T-helper 17 cell (primary cell): ENCODE results near the gene CACNA2D2. TPM values are rescaled to one million over a fixed set of nuclear protein-coding genes. Genes with fewer than 3 reads are reported as not detected.

Experiments used
- ATAC-seq: fragments of 150-1000 bp; cut with Tn5 transposase; 2 replicates; pipeline ENCODE4 v1.10.0; 2021; ENCODE audit warnings: mild to moderate bottlenecking, moderate library complexity
- DNase-seq, 3 donors: peaks; one replicate each; pipeline versions ENCODE4 v3.0.0 to v3.0.0-alpha.2; 2020 to 2021
- H3K9me3 ChIP-seq: one replicate; pipeline ENCODE4 v1.7.0; 2013; ENCODE audit warnings: low read length, mild to moderate bottlenecking; ENCODE audit not compliant: control insufficient read depth, poor library complexity, severe bottlenecking
- H3K27ac Mint-ChIP-seq: one replicate; pipeline ENCODE4 v1.8.0; 2022; ENCODE audit warnings: mild to moderate bottlenecking, moderate library complexity, mixed read lengths
- H3K27me3 Mint-ChIP-seq: one replicate; pipeline ENCODE4 v1.8.0; 2022; ENCODE audit warnings: mixed read lengths
- H3K36me3 Mint-ChIP-seq: one replicate; pipeline ENCODE4 v1.8.0; 2022; ENCODE audit warnings: low read depth, mixed read lengths
- H3K4me1 Mint-ChIP-seq: one replicate; pipeline ENCODE4 v1.8.0; 2022; ENCODE audit warnings: mild to moderate bottlenecking, mixed read lengths
- H3K4me3 Mint-ChIP-seq: one replicate; pipeline ENCODE4 v1.8.0; 2022; ENCODE audit warnings: mild to moderate bottlenecking, moderate library complexity, mixed read lengths
- total RNA-seq, 4 donors: library from RNA in 2 of 4; stranded (reverse) in 2 of 4; gene quantifications; one replicate each; pipeline ENCODE4 v1.2.3 and lab custom pipeline; 2022 to 2026

CACNA2D2 gene
- total RNA-seq, 2 donors from 2014 or later = 2.2 to 3.5 TPM

DNA sequence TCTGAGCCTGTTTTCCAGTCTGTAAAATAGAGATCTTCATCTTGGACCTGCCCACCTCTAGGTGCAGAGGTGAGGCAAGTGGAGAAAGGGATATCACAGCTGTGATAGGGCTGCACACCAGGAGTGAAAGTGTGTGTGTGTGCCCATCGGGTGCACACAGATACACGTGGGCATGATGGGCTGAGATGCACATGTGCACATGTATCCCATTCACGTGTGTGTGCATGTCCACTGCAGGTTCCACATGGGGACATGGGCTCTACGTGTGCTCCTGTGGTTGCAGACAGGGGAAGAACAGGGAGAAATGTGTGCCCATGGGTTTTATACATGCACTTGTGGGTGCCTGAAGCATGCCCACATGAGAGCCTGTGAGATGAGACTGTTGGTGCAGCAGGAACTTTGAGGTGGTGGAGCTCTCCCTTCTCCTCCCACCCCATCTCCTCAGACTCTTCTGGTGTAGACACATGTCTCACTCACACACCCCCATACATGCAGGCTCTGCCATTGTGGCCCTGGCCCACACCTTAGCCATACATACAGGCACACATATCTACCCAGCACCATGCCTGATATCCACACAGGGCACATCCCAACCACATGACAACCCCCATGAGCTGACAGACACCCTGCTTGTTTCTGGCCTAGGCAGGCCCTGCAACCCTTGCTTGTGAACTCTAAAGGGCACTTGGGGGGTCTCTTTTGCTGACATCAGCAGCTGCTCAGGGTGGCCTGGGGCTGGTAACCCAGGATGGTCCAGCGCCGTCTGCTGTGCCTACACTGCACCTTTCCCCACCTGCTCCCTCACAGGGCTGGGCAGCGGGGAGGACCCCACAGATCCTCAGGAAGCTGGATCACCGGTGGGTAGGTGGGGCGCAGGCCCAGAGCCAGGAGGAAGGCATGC is 86.4 kb downstream of the CACNA2D2 start:
- Mint-ChIP-seq H3K27ac (no peak overlapping the region), H3K4me3 (no peak overlapping the region), H3K4me1 (peaks cover 3% of the 10 kb centered on the region), H3K27me3 (no peaks in the 10 kb centered on the region), H3K36me3 (no peaks in the 10 kb centered on the region)
- no peak for DNase-seq
- no peaks in the 10 kb centered on the region for H3K9me3 ChIP-seq
- ATAC-seq = no peak

DNA sequence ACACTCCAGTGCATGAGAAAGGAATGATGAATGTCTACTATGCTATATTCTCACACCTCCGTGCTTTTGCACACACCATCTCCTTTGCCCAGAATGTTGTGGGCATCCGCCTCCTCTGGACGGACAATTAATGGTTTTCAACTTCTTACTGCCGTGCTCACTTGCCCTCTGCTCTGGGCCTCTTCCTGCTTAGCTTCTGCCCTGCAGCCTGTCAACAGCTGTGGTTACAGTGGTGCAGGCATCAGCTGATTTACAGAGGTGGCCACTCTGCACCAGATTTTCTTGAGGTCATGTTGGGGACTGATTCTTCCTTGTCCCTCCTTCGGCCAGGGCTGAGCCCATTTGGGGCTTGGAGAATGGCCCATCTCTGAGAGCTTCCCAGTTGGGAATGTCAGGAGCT is 87.6 kb downstream of the CACNA2D2 start:
- Mint-ChIP-seq H3K36me3 (peaks cover 2% of the 10 kb centered on the region), H3K27me3 (no peaks in the 10 kb centered on the region), H3K4me1 (peaks cover 3% of the 10 kb centered on the region), H3K27ac (no peak overlapping the region), H3K4me3 (peak overlapping the region; percentile 66)
- H3K9me3 ChIP-seq = no peaks in the 10 kb centered on the region
- DNase-seq (no peak), ATAC-seq (no peak)

- no peak for ATAC-seq
- H3K9me3 ChIP-seq = no peaks in the 10 kb centered on the region
- Mint-ChIP-seq H3K27me3 (no peaks in the 10 kb centered on the region), H3K36me3 (peaks cover 2% of the 10 kb centered on the region), H3K4me3 (no peak overlapping the region), H3K4me1 (peaks cover 3% of the 10 kb centered on the region), H3K27ac (no peak overlapping the region)
- DNase-seq = no peak
Observed at GRCh38 chr3:50415061-50415460, 88.4 kb downstream of the CACNA2D2 start.

- H3K4me1 Mint-ChIP-seq = peaks cover 3% of the 10 kb centered on the region
- H3K9me3 ChIP-seq = no peaks in the 10 kb centered on the region
- DNase-seq (no peak), ATAC-seq (no peak)
- no peak overlapping the region for H3K27ac Mint-ChIP-seq
- H3K36me3 Mint-ChIP-seq = peaks cover 2% of the 10 kb centered on the region
- H3K4me3 Mint-ChIP-seq = no peak overlapping the region
- H3K27me3 Mint-ChIP-seq = no peaks in the 10 kb centered on the region
Observed at GRCh38 chr3:50414616-50415015, 88.8 kb downstream of the CACNA2D2 start.

GRCh38 chr3:50412231-50412754 is 91.1 kb downstream of the CACNA2D2 start:
- H3K27me3 Mint-ChIP-seq = peaks cover 5% of the 10 kb centered on the region
- ATAC-seq (no peak), DNase-seq (no peak)
- no peaks in the 10 kb centered on the region for H3K9me3 ChIP-seq
- peaks cover 3% of the 10 kb centered on the region for H3K4me1 Mint-ChIP-seq
- peaks cover 2% of the 10 kb centered on the region for H3K36me3 Mint-ChIP-seq
- no peak overlapping the region for H3K4me3 Mint-ChIP-seq
- H3K27ac Mint-ChIP-seq = no peak overlapping the region

DNA sequence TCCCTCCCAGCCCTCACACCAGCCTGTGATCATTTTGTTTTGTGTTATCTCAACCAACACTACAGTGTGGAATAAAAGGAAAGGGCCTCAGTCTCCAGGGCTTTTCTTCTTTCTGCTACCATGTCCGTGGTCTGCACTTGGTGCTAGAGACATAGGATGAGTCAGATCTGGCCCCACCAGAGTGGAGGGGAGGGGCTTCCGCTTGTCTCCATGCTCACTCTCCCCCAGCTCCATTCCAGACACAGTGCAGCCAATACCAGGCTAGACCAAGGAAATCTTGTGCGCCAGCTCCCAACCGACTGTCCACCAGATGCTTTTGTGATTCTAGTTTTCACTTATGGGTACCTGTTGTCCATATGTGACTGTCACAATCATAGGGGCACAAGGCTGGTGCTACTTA is 92.2 kb downstream of the CACNA2D2 start:
- Mint-ChIP-seq H3K36me3 (peaks cover 2% of the 10 kb centered on the region), H3K27ac (no peak overlapping the region), H3K4me1 (peaks cover 3% of the 10 kb centered on the region), H3K4me3 (no peak overlapping the region), H3K27me3 (peaks cover 5% of the 10 kb centered on the region)
- DNase-seq (no peak), ATAC-seq (no peak)
- H3K9me3 ChIP-seq = no peaks in the 10 kb centered on the region

DNA sequence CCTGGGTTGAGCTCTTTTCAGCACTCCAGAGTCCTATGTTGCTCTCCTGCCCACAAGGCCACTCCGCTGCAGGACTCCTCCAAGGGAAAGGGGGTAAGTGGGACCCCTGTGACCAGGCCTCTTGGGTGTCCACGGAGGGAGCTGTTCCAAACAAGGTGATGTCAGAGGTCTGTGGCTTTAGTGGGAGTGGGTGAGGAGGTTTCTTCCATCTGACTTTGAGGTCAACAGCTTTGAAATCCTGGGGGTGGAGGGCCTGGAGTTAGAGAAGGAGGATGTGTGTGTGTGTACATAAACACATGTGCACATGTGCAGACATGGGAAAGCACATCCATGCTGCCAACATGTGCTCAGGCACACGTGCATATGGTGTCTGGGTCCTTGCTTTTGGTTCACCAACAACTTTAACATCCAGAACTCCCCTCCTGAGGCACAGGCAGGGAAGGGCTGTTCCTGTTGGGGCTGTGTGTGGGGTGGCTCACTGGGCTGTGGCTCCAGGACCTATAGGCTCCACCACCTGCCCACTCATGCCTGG is 92.8 kb downstream of the CACNA2D2 start:
- no peaks in the 10 kb centered on the region for H3K4me1 Mint-ChIP-seq
- no peak for DNase-seq
- no peak overlapping the region for H3K4me3 Mint-ChIP-seq
- no peaks in the 10 kb centered on the region for H3K9me3 ChIP-seq
- no peak for ATAC-seq
- peaks cover 5% of the 10 kb centered on the region for H3K27me3 Mint-ChIP-seq
- H3K36me3 Mint-ChIP-seq = peaks cover 2% of the 10 kb centered on the region
- H3K27ac Mint-ChIP-seq = no peak overlapping the region

GRCh38 chr3:50410185-50410584 is 93.2 kb downstream of the CACNA2D2 start:
- H3K36me3 Mint-ChIP-seq = peaks cover 2% of the 10 kb centered on the region
- ATAC-seq (no peak), DNase-seq (no peak)
- peaks cover 5% of the 10 kb centered on the region for H3K27me3 Mint-ChIP-seq
- H3K4me1 Mint-ChIP-seq = no peaks in the 10 kb centered on the region
- H3K4me3 Mint-ChIP-seq = no peak overlapping the region
- H3K27ac Mint-ChIP-seq = no peak overlapping the region
- no peaks in the 10 kb centered on the region for H3K9me3 ChIP-seq

DNA sequence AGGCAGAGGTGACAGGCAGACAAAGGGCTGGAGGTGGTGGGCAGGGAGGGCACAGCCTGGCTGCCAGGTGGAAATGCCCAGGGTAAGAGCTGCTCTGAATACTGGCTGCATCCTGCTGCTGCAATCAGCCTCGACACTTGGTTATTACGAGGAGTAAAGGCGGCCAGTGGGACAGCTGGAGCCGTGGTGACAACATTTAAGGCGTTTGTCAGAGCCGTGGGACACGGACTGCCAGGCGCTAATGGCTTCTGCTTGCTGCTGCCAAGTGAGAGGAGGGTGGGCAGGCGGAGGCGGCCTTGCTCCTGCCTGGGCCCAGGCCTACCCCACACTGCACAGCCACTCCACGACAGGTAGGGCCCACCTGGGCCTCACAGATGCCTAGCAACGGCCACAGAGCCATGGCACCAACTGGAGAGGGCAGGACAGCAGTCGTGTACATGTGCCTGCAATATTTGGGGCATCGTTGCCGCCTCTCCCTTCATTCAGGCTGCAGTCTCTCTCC is 94.9 kb downstream of the CACNA2D2 start:
- Mint-ChIP-seq H3K4me1 (no peaks in the 10 kb centered on the region), H3K27ac (no peak overlapping the region), H3K4me3 (no peak overlapping the region), H3K36me3 (peaks cover 2% of the 10 kb centered on the region), H3K27me3 (peaks cover 5% of the 10 kb centered on the region)
- DNase-seq = no peak
- H3K9me3 ChIP-seq = no peaks in the 10 kb centered on the region
- no peak for ATAC-seq

DNA sequence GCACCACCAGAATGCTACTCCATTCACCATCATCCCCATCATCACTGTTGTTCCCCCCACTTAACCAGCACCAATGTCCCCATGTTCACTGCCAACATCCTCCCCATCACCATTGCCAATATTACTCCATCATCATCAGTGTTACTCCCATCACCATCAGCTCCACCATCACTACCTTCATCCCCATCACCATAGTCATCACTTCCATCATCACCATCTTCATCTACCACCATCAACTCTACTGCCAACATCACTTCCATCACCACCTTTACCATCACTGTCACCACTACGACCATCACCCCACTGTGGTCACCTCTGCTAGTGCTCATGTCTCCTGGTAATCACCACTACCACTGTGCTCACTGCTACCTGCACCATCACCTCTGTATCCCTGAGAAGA is 96.9 kb downstream of the CACNA2D2 start:
- no peak for DNase-seq
- Mint-ChIP-seq H3K27me3 (peaks cover 5% of the 10 kb centered on the region), H3K27ac (no peak overlapping the region), H3K4me3 (no peak overlapping the region), H3K36me3 (peaks cover 4% of the 10 kb centered on the region), H3K4me1 (no peaks in the 10 kb centered on the region)
- no peak for ATAC-seq
- no peaks in the 10 kb centered on the region for H3K9me3 ChIP-seq

DNA sequence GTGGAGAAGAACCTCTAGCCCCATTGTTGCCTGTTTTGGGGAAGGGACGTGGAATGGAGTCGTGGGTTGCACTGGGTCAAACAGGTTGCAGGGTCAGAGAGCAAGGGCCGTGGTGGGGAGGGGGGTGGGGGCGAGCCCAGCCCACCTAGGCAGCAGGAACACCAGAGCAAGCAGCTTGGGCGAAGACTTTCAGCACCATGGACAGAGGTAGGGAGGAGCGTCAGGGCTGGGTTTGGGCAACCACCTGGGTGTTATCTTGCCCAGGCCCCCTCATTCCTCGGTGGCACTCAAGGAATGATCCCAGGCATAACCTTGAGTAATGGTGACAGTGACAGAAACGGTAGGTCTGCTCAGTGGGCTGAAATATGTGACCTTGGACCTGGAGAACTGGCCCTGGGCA is 98.2 kb downstream of the CACNA2D2 start:
- DNase-seq (no peak), ATAC-seq (no peak)
- no peaks in the 10 kb centered on the region for H3K4me1 Mint-ChIP-seq
- H3K36me3 Mint-ChIP-seq = peaks cover 2% of the 10 kb centered on the region
- H3K27me3 Mint-ChIP-seq = peaks cover 5% of the 10 kb centered on the region
- no peak overlapping the region for H3K4me3 Mint-ChIP-seq
- H3K9me3 ChIP-seq = no peaks in the 10 kb centered on the region
- H3K27ac Mint-ChIP-seq = no peak overlapping the region

- DNase-seq = no peak
- no peak overlapping the region for H3K4me3 Mint-ChIP-seq
- no peaks in the 10 kb centered on the region for H3K27me3 Mint-ChIP-seq
- no peaks in the 10 kb centered on the region for H3K4me1 Mint-ChIP-seq
- no peak for ATAC-seq
- no peaks in the 10 kb centered on the region for H3K9me3 ChIP-seq
- H3K27ac Mint-ChIP-seq = no peak overlapping the region
- peaks cover 2% of the 10 kb centered on the region for H3K36me3 Mint-ChIP-seq
Observed at GRCh38 chr3:50401978-50402595, 101.3 kb downstream of the CACNA2D2 start.

DNA sequence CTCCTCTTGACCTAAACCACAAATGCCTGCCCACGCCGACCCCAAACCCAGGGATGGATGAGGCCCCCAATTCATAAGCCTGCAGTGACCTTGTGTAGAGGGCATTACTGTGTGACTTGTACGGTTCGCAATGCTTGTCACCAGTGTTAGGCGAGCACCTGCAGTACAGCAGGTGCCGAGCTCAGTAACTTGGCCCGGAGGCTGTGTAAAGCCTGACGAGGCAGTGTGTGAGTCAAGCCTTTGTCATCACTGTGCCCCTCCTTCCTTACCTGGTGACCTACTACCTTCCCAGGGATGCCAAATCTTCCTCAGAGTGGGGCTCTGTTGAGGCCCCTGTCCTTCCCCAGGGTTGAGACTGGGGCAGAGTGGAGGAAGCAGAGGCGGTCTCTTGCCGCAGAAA is 106.9 kb downstream of the CACNA2D2 start:
- H3K9me3 ChIP-seq = no peaks in the 10 kb centered on the region
- DNase-seq (no peak), ATAC-seq (no peak)
- Mint-ChIP-seq H3K27ac (no peak overlapping the region), H3K36me3 (no peaks in the 10 kb centered on the region), H3K4me3 (no peak overlapping the region), H3K4me1 (no peaks in the 10 kb centered on the region), H3K27me3 (no peaks in the 10 kb centered on the region)
